NK-92 treated with Interleukin-12 subunit alpha and Interleukin-12 subunit beta, amount 100 ng/mL, for 24 hours (cell line): ENCODE results near the gene LRCH3.

Experiments used
- DNase-seq: peaks from one replicate; lab custom pipeline; 2025; lab: John Stamatoyannopoulos, UW

The LRCH3 gene

GRCh38 chr3:197793247-197793646 lies 2.2 kb downstream of the LRCH3 start:
- DNase-seq, result no peak

- no peak for DNase-seq
Observed at GRCh38 chr3:197794115-197794514, 3.1 kb downstream of the LRCH3 start.

- no peak for DNase-seq
Observed at GRCh38 chr3:197795200-197795599, 4.1 kb downstream of the LRCH3 start.

- no peak for DNase-seq
Observed at GRCh38 chr3:197796087-197796486, 5.0 kb downstream of the LRCH3 start.

GRCh38 chr3:197798863-197799262 lies 7.8 kb downstream of the LRCH3 start:
- DNase-seq, result no peak

GRCh38 chr3:197800379-197800778 lies 9.3 kb downstream of the LRCH3 start:
- no peak for DNase-seq

- DNase-seq, result peak; percentile 34
Observed at GRCh38 chr3:197801891-197802778, 11.1 kb downstream of the LRCH3 start.

- DNase-seq, result no peak
Observed at GRCh38 chr3:197802779-197803459, 11.9 kb downstream of the LRCH3 start.

- DNase-seq, result no peak
Observed at GRCh38 chr3:197804511-197804910, 13.5 kb downstream of the LRCH3 start.

- no peak for DNase-seq
Observed at GRCh38 chr3:197807969-197808587, 17.0 kb downstream of the LRCH3 start.

GRCh38 chr3:197809356-197810020 lies 18.4 kb downstream of the LRCH3 start:
- no peak for DNase-seq

GRCh38 chr3:197810901-197811300 lies 19.8 kb downstream of the LRCH3 start:
- no peak for DNase-seq

GRCh38 chr3:197811343-197811742 lies 20.3 kb downstream of the LRCH3 start:
- no peak for DNase-seq

GRCh38 chr3:197814372-197814771 lies 23.3 kb downstream of the LRCH3 start:
- DNase-seq, result no peak

- no peak for DNase-seq
Observed at GRCh38 chr3:197820550-197821335, 29.7 kb downstream of the LRCH3 start.

GRCh38 chr3:197829397-197830045 lies 38.5 kb downstream of the LRCH3 start:
- DNase-seq, result no peak

GRCh38 chr3:197830308-197830966 lies 39.4 kb downstream of the LRCH3 start:
- no peak for DNase-seq

- DNase-seq, result no peak
Observed at GRCh38 chr3:197830967-197831313, 39.9 kb downstream of the LRCH3 start.

- DNase-seq, result no peak
Observed at GRCh38 chr3:197833930-197834715, 43.1 kb downstream of the LRCH3 start.

- no peak for DNase-seq
Observed at GRCh38 chr3:197835509-197835908, 44.5 kb downstream of the LRCH3 start.
